ENCODE measurements around the gene DNAJB5.
"Not testable (repeated sequence)": the region's sequence is repeated elsewhere in the genome, so short reads cannot be mapped to it uniquely, and the experiment has no call there.

The DNAJB5 gene

GRCh38 chr9:34989003-34989945, at the start of gene DNAJB5:
DNAJB5 (plus strand) TSS chr9:34989745; CDS start chr9:34990631, 886 bp downstream.
- DNase-seq, result peak; percentile 84 to 100 (median 99)

DNA sequence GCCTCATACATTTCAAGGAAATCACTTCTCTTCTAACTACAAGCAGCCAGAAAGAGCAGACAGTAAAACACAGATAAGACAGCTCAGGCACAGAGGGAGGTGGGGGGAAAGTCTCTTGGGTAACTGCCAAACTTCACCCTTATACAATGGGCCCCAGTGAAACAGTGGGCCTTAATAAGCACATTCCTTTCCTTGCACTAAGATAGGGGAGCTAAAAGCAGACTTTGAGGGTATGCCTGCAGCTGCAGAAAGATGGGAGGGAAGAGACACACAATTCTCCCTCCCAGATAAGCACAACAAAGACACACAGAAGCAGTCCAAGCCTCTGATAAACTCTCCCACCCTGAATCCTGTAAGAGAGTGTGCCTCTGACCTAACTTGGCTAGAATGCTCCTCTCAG, 49.6 kb upstream of the DNAJB5 start:
- DNase-seq, result not testable (repeated sequence)

DNA sequence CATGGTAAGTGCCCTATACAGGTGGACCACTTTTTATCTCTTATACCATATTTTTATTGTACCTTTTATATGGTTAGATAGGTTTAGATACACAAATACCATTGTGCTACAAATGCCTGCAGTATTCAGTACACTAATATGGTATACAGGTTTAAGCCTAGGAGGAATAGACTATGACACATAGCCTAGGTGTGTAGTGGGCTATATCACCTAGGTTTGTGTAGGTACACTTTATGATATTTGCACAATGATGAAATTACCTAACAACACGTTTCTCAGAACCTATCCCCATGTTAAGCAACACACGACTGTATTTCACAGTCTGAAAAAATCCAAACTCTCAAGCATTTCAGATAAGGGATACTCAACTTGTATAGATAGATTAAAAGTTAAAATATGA, 41.1 kb upstream of the DNAJB5 start:
- DNase-seq, result no peak

GRCh38 chr9:34954225-34954624, 35.3 kb upstream of the DNAJB5 start:
- peak in 3 of 56 donors; percentile 9 to 21 (median 12) for DNase-seq

DNA sequence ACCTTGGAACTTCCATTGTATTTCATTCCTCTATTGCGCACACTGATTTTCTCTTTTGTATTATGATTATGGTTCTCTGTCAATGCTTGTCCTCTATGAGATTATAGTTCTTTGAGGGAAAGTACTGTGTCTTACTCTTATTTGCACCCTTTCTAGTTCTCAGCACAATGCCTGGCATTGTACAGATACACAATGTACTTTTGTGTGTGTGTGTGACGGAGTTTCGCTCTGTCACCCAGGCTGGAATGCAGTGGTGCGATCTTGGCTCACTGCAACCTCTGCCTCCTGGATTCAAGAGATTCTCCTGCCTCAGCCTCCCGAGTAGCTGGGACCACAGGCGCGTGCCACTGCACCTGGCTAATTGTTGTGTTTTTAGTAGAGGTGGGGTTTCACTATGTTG, 33.5 kb upstream of the DNAJB5 start:
- DNase-seq, result not testable (repeated sequence)

DNA sequence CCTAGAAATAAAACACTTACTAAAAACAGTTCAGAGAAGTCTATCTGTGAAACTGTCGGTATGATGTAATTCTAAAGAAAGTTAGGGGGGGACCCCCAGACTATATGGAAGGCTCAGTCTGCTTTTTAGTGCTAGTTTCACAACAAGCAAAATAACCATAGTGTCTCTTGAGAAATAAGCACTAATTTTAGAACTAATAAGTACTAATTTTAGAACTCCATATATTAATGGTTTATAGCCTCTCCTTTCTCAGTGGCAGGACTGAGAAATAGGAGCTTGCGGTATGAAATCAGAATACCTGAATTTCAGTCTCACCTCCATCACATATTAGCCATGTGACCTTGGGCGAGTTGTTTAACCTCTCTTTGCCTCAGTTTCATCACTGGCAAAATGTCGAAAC, 32.9 kb upstream of the DNAJB5 start:
- no peak for DNase-seq

- peak in 11 of 56 donors; percentile 8 to 60 (median 32) for DNase-seq
Measured at GRCh38 chr9:34957492-34958410, 31.8 kb upstream of the DNAJB5 start, which contains the start of gene PHF24. PHF24 (plus strand) TSS chr9:34958285; CDS start chr9:34971299, 13,014 bp downstream.

- peak in 1 of 56 donors; percentile 47 for DNase-seq
Measured at GRCh38 chr9:34958411-34958982, 31.0 kb upstream of the DNAJB5 start.

DNA sequence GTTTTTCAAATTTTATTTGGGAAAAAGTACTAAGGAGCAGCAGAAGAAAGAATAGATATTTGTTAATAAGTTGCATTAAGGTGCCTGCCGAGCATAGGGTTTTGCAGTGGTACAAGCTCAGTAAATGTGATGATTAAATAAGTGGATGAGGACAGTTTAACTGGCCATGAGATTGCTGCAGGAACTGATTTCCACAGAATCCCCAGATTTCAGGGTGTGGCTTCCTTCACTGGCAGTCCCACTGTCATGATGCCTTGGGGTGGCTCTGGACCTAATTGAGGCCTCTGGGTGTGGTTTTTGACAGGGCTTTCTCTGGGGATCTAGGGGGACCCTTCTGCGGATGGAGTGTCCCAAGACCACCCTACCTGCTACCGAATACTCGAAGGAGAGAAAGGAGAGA, 30.1 kb upstream of the DNAJB5 start:
- DNase-seq, result no peak

DNA sequence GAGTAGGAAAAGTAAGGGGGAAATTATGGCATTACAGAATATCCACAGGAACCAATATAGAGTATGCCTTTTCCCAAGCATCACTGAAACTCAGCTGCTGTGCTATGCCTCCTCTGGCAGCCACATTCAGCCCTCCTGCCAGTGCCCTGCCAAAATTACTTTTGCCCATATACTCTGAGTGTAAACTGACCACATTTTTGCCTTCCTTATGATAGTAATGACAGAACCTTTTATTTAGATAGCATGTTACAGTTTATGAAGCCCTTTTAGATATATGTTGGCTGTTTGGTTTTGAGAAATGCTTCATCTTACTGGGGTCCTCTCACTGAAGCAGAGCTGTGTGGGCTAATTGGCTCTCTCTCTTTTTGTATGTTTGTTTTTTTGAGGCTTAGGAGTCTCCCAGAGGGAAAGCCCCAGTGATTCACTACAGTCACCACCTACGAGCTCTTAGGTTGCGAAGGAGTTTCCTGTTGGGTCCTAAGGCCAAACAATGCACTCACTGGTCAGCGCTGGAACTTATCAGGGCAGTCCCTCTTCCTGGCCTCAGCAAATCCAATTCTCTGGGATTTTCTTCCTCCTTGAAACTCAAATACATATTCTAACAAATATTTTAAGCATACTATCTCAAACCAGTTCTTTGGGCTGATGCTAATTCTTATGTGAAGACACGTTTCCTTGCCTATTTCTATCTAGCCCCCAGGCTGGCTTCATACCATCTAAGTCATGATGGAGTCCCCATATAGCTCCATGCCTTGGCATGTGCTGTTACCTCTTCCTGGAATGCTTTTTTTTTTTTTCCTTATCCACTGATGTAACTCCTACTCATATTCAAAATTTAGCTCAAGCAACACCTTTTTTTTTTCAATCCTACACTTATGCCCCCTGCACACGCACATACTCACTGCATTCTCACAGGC, 27.7 kb upstream of the DNAJB5 start:
- DNase-seq, result no peak

DNA sequence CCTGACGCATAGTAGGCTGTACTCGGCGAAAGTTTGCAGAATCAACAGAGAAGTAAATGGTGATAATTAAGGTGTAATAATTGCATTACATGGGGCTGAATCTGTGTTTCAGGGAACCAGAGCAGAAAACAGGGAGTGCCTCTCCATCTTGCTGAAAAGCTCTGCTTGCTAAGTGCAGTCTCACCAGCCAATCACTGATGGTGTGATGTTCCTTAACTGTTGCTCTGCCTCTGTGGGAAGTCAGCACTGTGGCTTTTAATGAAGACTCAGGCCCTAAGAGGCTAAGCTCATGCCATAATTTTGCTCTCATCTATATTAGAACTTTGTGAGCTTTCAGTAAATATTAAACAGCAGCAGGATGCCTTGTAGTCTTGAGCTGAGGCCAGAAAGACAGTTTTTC, 27.0 kb upstream of the DNAJB5 start:
- peak in 2 of 56 donors; percentile 25 to 57 for DNase-seq

- DNase-seq, result no peak
Measured at GRCh38 chr9:34963552-34963951, 26.0 kb upstream of the DNAJB5 start.

- no peak for DNase-seq
Measured at GRCh38 chr9:34964458-34964857, 25.1 kb upstream of the DNAJB5 start.

GRCh38 chr9:34971146-34971811, 18.3 kb upstream of the DNAJB5 start:
- DNase-seq, result no peak

DNA sequence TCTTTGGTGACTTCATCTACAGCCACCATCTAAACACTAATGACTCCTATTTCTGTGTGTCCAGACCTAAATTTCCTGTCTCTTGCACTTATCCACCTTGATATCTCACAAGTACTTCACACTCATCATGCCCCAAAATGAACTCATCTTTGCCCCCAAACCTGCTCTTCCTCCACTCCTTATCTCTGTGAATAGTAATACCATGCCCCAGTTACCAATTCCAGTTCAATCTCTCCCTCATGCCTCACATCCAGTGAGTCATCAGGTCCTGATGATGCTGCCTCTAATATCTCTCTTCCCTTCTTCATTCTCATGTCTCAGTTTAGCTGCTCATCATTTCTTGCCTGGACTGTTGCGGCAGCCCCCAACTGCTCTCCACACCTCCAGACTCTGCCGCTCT, 14.9 kb upstream of the DNAJB5 start:
- DNase-seq, result no peak

DNA sequence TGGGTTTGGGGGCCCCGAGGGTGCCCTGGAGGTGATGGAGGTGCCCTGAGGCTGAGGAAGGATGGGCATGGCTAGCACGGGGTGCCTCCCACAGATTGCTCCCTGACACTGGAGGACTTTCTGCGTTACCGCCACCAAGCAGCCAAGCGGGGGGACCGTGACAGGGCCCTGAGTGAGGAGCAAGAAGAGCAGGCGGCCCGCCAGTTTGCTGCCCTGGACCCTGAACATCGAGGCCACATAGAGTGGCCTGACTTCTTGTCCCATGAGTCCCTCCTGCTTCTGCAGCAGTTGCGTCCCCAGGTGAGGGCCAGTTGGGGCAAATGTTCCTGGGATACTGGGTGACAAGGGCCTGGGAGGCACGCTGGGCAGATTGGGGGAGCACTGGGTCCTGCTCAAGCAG, 13.1 kb upstream of the DNAJB5 start:
- no peak for DNase-seq

DNA sequence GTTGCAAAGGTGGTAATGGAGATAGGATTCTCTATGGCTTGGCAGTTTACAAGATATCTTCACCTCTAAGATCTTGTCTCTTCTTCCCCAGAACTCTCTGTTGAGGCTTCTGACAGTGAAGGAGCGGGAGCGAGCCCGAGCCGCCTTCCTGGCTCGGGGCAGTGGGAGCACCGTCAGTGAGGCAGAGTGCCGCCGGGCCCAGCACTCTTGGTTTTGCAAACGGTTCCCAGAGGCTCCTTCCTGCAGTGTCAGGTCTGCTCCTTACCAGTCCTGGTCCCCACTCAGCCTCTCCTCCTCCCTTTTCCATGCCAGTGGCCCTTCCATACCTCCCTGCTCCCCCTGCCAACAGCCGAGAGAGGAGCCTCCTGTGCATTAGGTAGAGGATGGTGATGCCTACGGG, 12.6 kb upstream of the DNAJB5 start:
- DNase-seq, result no peak

DNA sequence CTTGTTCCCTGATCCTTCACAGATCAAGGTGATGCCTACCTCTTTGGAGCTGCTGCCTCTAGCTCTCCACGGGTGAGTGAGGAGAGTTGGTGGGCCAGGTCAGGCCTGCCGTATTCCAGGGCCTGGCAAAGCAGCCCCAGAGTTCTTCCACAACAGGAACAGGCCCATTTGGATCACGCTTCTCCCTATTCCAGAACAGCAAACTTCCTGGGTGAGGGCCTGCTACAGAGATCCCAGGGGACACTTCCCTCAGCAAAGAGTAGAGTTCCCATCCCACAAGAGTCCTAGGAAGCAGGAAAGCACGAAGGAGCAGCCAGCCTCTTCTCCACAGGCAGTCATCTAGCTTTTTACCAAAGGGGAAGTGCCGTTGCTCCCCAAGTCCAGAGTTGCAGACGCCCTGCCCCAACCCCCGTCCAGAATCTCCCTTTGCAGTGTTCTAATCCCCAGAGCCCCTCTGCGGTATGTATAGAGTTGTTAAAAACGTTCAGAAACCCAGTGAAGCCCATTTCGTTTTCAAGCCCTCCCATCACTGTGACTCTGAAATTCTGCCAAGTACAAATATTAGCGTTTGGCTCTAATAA, 9.3 kb upstream of the DNAJB5 start:
- no peak for DNase-seq

- no peak for DNase-seq
Measured at GRCh38 chr9:34982361-34982760, 7.2 kb upstream of the DNAJB5 start.

Data from amygdala (tissue), 56 donors.